Pancreas (tissue), 10 donors: ENCODE results near the gene ZNF653. TPM values are rescaled to one million over a fixed set of nuclear protein-coding genes. Genes with fewer than 3 reads are reported as not detected.
A peak's percentile ranks its signal among the peaks of the same experiment; 100 is the strongest.

Experiments used
- ATAC-seq, 4 donors: fragments of 200-7000 bp; cut with Tn5 transposase; one replicate each; pipeline versions ENCODE4 v1.8.0 to v1.9.1; 2020; ENCODE audit warnings: mild to moderate bottlenecking in 4 of 4, moderate library complexity in 4 of 4
- DNase-seq, 6 donors: peaks; one replicate each; pipeline ENCODE4 v3.0.0-alpha.2; 2020
- FAIRE-seq: peaks from 2 replicates; lab custom pipeline; 2012; peaks lifted over from hg19 to GRCh38; lab: Jason Lieb, UNC
- H3K27ac ChIP-seq, 4 donors: fragments of 200-600 bp; sonication (generic); 1 replicate in 3 of 4; 2 replicates in 1 of 4; pipeline versions ENCODE4 v1.5.0 to v1.8.0; 2020
- H3K27me3 ChIP-seq, 4 donors: fragments of 200-600 bp; one replicate each; pipeline ENCODE4 v1.8.0; 2021
- H3K36me3 ChIP-seq, 3 donors: fragments of 200-600 bp; sonication (generic) in 1 of 3; one replicate each; pipeline versions ENCODE4 v1.5.0 to v1.8.0; 2020 to 2021
- H3K4me1 ChIP-seq, 3 donors: fragments of 200-600 bp; one replicate each; pipeline ENCODE4 v1.8.0; 2021
- H3K4me3 ChIP-seq, 4 donors: fragments of 200-600 bp; sonication (generic) in 2 of 4; one replicate each; pipeline versions ENCODE4 v1.5.0 to v1.8.0; 2020 to 2021
- H3K9me3 ChIP-seq, 4 donors: fragments of 200-600 bp; one replicate each; pipeline ENCODE4 v1.8.0; 2021
- CTCF ChIP-seq, 4 donors: fragments of 200-600 bp; sonication (generic) in 3 of 4; IDR thresholded peaks; one replicate each; pipeline versions ENCODE4 v1.5.0 to v1.8.0; 2021; ENCODE audit warnings: antibody characterized with exemption in 4 of 4
- WGBS, 2 donors: extraction: QIAGEN DNeasy Blood & Tissue Kit; methylation state at CpG; one replicate each; pipeline ENCODE4 v1.1.7; 2013; 5-methylcytosine and 5-hydroxymethylcytosine counted together
- intact Hi-C, 3 donors: fragments of 100-400 bp; cut with DNase I; formaldehyde crosslinking; loops; one replicate each; pipeline versions ENCODE4 v1.11.1 to v1.14.2; 2022
- polyA plus RNA-seq, 2 donors: library from polyadenylated mRNA; stranded (reverse); fragments of 200-250 nt; gene quantifications; one replicate each; pipeline ENCODE4 v1.2.3, GENCODE V29; 2013
- total RNA-seq, 6 donors: library from RNA; stranded (reverse); fragmentation: NEBNext Ultra II Directional in 4 of 6; extraction: Animal tissue kit (Norgen Biotek cat#: 25700) in 4 of 6; gene quantifications; one replicate each; pipeline versions ENCODE4 v1.2.1 to v1.2.4, GENCODE V29; 2021 to 2023
- donor health status: healthy with polysubstance abuse.
- donor health status: DM: no; HTN: no; CAD: no; lungs with moderate emphysema.
- donor health status: DM: no; HTN: no; CAD: no.
- donor health status: control.
- donor health status: control.
- donor health status: Bipolar disorder and iron deficiency.
- donor health status: DM: yes; HTN: yes; CAD: no.
- donor health status: DM: no; HTN: no; CAD: no.
- donor health status: DM: no; HTN: no; CAD: no.
- donor health status: DM: yes; HTN: yes; CAD: no.

The ZNF653 gene
- total and polyA plus RNA-seq, 8 donors: 4.5 to 25.6 (median 6.0) TPM

DNA sequence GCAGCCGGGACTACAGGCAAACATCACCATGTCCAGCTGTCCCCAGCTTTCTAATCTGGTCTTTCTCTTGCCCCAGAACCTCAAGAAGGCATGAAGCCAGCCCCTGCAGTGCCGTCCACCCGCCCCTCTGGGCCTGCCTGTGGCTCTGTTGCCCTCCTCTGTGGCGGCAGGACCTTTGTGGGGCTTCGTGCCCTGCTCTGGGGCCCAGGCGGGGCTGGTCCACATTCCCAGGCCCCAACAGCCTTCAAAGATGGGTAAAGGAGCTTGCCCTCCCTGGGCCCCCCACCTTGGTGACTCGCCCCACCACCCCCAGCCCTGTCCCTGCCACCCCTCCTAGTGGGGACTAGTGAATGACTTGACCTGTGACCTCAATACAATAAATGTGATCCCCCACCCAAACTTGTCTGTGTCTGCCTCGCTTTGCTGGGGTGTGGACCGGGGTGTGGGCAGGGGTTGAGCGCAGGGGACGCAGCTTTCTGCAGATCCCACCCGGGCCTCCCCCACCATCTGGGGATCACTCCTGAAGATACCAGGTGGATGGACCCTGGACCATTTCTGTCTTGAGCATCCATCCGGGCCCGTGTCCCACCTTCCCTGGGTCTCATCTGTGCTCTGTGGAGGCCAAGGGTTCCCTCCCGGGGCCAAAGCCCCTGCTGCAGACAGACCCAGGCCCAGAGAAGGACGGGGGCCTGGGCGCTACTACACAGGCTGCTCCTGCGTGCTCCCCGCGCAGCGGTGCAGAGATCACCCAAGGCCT, 54.9 kb downstream of the ZNF653 start:
- Histone ChIP-seq H3K36me3 (peaks cover 0 to 18% (median 0%) of the 10 kb centered on the region in 3 donors), H3K27me3 (no peaks in the 10 kb centered on the region), H3K4me1 (no peaks in the 10 kb centered on the region), H3K9me3 (no peaks in the 10 kb centered on the region), H3K27ac (no peak overlapping the region), H3K4me3 (no peak overlapping the region)
- FAIRE-seq (no peak), DNase-seq (peak in 1 of 6 donors; percentile 61), ATAC-seq (no peak)
- intact Hi-C loops: no loop called here
- 87 to 88% methylated on average over 21 of the region's 21 CpGs for WGBS, 2 donors
- TF ChIP-seq CTCF (IDR thresholded peaks at IDR 0.05): no peak

DNA sequence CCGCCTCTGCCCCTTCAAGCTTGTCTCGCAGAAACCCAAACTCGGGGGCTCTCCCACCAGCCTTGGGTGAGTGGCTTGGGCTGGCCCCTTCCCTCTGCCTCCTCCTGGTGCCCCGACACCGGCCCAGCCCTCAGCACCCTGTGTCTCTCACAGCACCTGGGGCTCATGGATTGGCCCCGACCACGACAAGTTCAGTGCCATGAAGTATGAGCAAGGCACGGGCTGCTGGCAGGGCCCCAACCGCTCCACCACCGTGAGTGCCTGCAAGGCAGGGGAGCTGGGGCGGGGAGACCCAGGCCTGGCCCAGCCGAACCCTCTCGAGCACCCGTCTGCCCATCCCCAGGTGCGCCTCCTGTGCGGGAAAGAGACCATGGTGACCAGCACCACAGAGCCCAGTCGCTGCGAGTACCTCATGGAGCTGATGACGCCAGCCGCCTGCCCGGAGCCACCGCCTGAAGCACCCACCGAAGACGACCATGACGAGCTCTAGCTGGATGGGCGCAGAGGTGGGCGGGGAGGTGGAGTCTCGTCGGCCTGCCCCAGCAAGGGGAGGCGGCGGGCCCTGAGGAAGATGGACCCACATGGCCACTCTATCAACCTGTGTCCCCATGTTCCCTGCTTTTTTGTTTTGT, 56.6 kb downstream of the ZNF653 start:
- Histone ChIP-seq H3K9me3 (no peaks in the 10 kb centered on the region), H3K4me3 (no peak overlapping the region), H3K4me1 (no peaks in the 10 kb centered on the region), H3K27ac (no peak overlapping the region), H3K27me3 (no peaks in the 10 kb centered on the region), H3K36me3 (peaks cover 0 to 18% (median 0%) of the 10 kb centered on the region in 3 donors)
- FAIRE-seq (no peak), ATAC-seq (no peak), DNase-seq (peak in 2 of 6 donors; percentile 44 to 71)
- intact Hi-C loops: loop anchor here in 2 of 3 donors (10.0 kb wide), 1 partner anchor 154 kb away; the partner anchor contains the start of gene TSPAN16 (in 2 of the 2)
- 94 to 96% methylated on average over 25 to 31 of the region's 31 CpGs for WGBS, 2 donors
- TF ChIP-seq CTCF (IDR thresholded peaks at IDR 0.05): no peak

DNA sequence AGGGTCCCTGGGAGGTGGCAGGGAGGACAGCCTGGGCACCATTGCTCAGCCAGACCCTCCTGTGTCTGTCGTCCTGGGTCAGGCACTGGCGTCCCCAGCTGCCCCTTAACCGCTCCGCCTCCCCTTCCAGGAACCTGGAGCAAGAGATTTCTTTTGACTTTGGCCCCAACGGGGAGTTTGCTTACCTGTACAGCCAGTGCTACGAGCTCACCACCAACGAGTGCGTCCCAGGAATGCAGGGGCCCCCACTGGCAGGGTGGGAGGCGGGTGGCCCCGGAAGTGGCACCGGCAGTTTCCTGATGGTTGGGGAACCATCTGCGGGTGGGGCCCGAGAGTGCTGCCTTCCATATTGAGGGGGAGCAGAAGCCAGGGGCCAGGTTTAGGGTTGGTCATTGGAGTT, 57.2 kb downstream of the ZNF653 start:
- Histone ChIP-seq H3K27me3 (no peaks in the 10 kb centered on the region), H3K4me1 (no peaks in the 10 kb centered on the region), H3K4me3 (no peak overlapping the region), H3K9me3 (no peaks in the 10 kb centered on the region), H3K36me3 (peaks cover 0 to 18% (median 0%) of the 10 kb centered on the region in 3 donors), H3K27ac (no peak overlapping the region)
- 88 to 90% methylated on average over 13 of the region's 13 CpGs for WGBS, 2 donors
- FAIRE-seq: no peak
- TF ChIP-seq CTCF (IDR thresholded peaks at IDR 0.05): no peak
- intact Hi-C loops: loop anchor here in 2 of 3 donors (10.0 kb wide), 1 partner anchor 154 kb away; the partner anchor contains the start of gene TSPAN16 (in 2 of the 2)
- no peak for ATAC-seq
- DNase-seq: no peak

- Histone ChIP-seq H3K4me3 (no peak overlapping the region), H3K27ac (no peak overlapping the region), H3K36me3 (peaks cover 0 to 18% (median 0%) of the 10 kb centered on the region in 3 donors), H3K9me3 (no peaks in the 10 kb centered on the region), H3K27me3 (no peaks in the 10 kb centered on the region), H3K4me1 (no peaks in the 10 kb centered on the region)
- 89 to 92% methylated on average over 31 to 35 of the region's 35 CpGs for WGBS, 2 donors
- DNase-seq (peak in 1 of 6 donors; percentile 71), ATAC-seq (no peak), FAIRE-seq (no peak)
- TF ChIP-seq CTCF (IDR thresholded peaks at IDR 0.05): no peak
- intact Hi-C loops: loop anchor here in 2 of 3 donors (10.0 kb wide), 1 partner anchor 153 kb away; the partner anchor contains the start of gene TSPAN16 (in 2 of the 2)
Measured at GRCh38 chr19:11447347-11448262, 58.0 kb downstream of the ZNF653 start.
